Activated B cell treated with CpG ODN at 0.5 μM for 24 hours (primary cell): ENCODE data around the gene EXOSC9. TPM values are rescaled to one million over a fixed set of nuclear protein-coding genes. Genes with fewer than 3 reads are reported as not detected.

ENCODE experiments used
- ATAC-seq: fragments of 200-7000 bp; cut with Tn5 transposase; one replicate; pipeline ENCODE4 v1.10.0; 2021; ENCODE audit warnings: low read depth, mild to moderate bottlenecking, moderate library complexity
- CTCF ChIA-PET: fragments of 350-600 bp; sonication (Branson Sonifier 250); formaldehyde crosslinking; loops from one replicate; lab custom pipeline; 2021; ENCODE audit warnings: antibody characterized with exemption; lab: Charles Lee
- POLR2A ChIA-PET: fragments of 350-600 bp; sonication (Branson Sonifier 250); formaldehyde crosslinking; loops from one replicate; lab custom pipeline; 2021; ENCODE audit warnings: antibody characterized with exemption; lab: Charles Lee
- DNase-seq: peaks from one replicate; pipeline ENCODE4 v3.0.0; 2022
- H3K27ac Mint-ChIP-seq: one replicate; pipeline ENCODE4 v1.8.0; 2020; ENCODE audit warnings: mixed read lengths
- H3K27me3 Mint-ChIP-seq: one replicate; pipeline ENCODE4 v1.8.0; 2021; ENCODE audit warnings: mixed read lengths
- H3K36me3 Mint-ChIP-seq: one replicate; pipeline ENCODE4 v1.8.0; 2021; ENCODE audit warnings: low read depth, mixed read lengths
- H3K4me1 Mint-ChIP-seq: one replicate; pipeline ENCODE4 v1.8.0; 2021; ENCODE audit warnings: mixed read lengths
- H3K4me3 Mint-ChIP-seq: one replicate; pipeline ENCODE4 v1.8.0; 2020; ENCODE audit warnings: mild to moderate bottlenecking, mixed read lengths
- H3K9me3 Mint-ChIP-seq: one replicate; pipeline ENCODE4 v1.8.0; 2020; ENCODE audit warnings: mixed read lengths
- intact Hi-C: fragments of 100-400 bp; cut with micrococcal nuclease; formaldehyde crosslinking; loops from one replicate; pipeline ENCODE4 v1.15.1; 2024
- total RNA-seq: library from RNA; stranded (reverse); gene quantifications from 2 replicates; pipeline ENCODE4 v1.2.3, GENCODE V29; 2022
- TF ChIP-seq, protein P1 (sequence below): fragments of 200-600 bp; IDR thresholded peaks from one replicate; pipeline ENCODE4 v1.8.0; 2022; ENCODE audit warnings: antibody characterized with exemption, mild to moderate bottlenecking

The EXOSC9 gene
- total RNA-seq, 1 donor from 2014 or later = 37.5 TPM

DNA sequence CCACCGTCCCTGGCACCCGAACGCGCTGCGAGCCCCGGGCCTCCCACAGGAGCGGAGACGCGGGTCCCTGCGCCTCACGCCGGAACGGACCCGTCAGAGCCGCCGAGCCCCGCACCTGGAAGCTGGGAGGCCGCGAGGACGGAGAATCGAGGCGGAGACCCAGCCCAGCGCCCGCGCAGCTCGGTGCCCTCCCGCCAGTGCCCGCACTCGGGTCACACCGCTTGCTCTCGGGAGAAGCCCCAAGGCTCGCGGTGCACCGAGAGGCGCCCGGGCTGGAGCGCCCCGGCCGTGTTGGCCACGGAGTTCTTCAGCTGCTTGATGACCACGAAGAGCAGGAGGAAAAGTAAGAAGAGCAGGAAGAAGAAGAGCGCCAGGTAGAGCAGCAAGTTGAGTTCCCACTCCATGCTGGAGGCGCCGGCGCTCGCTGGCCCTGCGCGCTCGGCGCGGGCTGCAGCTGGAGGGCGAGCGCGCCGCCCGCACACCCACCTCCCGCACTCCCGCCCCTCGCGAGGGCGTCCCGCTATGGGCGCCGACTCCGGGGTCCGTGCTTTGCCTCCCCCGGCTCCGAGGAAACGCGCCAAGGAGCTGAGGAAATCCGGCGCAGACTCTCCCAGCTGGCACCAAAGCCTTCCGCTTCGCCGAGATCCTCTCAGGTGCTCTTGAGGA, 36.3 kb upstream of the EXOSC9 start, which contains the start of gene SMIM43:
TSS of gene SMIM43 (minus strand) at position 463 of the 666 bp plus-strand sequence. CDS start at position 404, 59 bp downstream.
- H3K4me1 Mint-ChIP-seq = peaks cover 8% of the 10 kb centered on the region
- no peak for ATAC-seq
- H3K9me3 Mint-ChIP-seq = no peaks in the 10 kb centered on the region
- TF ChIP-seq, protein P1, sequence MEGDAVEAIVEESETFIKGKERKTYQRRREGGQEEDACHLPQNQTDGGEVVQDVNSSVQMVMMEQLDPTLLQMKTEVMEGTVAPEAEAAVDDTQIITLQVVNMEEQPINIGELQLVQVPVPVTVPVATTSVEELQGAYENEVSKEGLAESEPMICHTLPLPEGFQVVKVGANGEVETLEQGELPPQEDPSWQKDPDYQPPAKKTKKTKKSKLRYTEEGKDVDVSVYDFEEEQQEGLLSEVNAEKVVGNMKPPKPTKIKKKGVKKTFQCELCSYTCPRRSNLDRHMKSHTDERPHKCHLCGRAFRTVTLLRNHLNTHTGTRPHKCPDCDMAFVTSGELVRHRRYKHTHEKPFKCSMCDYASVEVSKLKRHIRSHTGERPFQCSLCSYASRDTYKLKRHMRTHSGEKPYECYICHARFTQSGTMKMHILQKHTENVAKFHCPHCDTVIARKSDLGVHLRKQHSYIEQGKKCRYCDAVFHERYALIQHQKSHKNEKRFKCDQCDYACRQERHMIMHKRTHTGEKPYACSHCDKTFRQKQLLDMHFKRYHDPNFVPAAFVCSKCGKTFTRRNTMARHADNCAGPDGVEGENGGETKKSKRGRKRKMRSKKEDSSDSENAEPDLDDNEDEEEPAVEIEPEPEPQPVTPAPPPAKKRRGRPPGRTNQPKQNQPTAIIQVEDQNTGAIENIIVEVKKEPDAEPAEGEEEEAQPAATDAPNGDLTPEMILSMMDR = no peak
- POLR2A ChIA-PET = no interaction called here
- peak within 1 kb of the TSS; percentile 1 for H3K4me3 Mint-ChIP-seq
- peaks cover 65% of the 10 kb centered on the region for H3K27me3 Mint-ChIP-seq
- DNase-seq = no peak
- H3K36me3 Mint-ChIP-seq = no peaks in the 10 kb centered on the region
- CTCF ChIA-PET = no interaction called here
- H3K27ac Mint-ChIP-seq = no peak within 1 kb of the TSS
- intact Hi-C loops = no loop called here

DNA sequence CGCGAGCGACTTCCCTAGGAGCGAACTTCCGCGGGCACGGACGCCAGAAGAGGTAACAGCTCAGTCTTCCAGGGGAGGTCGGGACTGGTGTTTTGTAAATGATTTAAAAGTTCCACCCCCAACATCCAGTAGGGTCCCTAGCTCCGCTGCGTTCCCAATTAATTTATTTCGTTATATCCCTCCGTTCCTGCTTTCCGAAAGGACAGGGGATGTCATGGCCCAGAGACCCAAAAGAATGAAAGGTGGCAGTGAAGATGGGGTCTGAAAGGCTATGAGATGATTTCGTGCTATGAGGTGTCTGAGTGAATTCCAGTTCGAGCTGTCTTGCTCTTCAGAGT, 35.8 kb upstream of the EXOSC9 start:
- no peaks in the 10 kb centered on the region for H3K36me3 Mint-ChIP-seq
- H3K27ac Mint-ChIP-seq = no peak overlapping the region
- intact Hi-C loops = no loop called here
- ATAC-seq = no peak
- peaks cover 63% of the 10 kb centered on the region for H3K27me3 Mint-ChIP-seq
- H3K9me3 Mint-ChIP-seq = no peaks in the 10 kb centered on the region
- TF ChIP-seq, protein P1 = no peak
- no peak for DNase-seq
- peaks cover 8% of the 10 kb centered on the region for H3K4me1 Mint-ChIP-seq
- ChIA-PET CTCF (no interaction called here), POLR2A (no interaction called here)
- H3K4me3 Mint-ChIP-seq = peak overlapping the region; percentile 1

DNA sequence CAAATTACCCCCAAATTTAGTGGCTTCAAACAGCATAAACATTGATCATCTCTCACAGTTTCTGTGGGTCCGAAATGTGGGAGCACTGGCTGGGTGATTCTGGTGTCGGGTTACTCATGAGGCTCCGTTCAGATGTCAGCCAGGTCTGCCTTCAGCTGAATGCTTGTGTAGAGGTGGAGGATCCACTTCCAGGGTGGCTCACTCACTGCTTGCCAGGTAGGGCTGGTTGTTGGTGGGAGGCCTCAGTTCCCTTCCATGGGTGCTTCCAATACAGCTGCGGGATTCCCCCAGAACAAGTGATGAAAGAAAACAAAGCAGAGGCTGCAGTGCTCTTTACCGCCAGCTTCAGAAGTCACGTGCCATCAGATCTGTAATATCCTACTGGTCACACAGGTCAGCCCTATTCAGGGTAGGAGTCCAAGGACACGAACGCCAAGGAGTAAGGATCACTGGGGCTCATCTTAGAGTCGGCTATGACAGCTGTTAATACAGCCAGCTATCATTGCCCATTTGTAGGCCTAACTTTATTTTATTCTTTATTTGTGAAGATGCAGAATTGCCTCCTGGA, 35.1 kb upstream of the EXOSC9 start:
- TF ChIP-seq, protein P1 = no peak
- POLR2A ChIA-PET = no interaction called here
- CTCF ChIA-PET = no interaction called here
- no peak for ATAC-seq
- H3K4me1 Mint-ChIP-seq = peaks cover 8% of the 10 kb centered on the region
- no peaks in the 10 kb centered on the region for H3K9me3 Mint-ChIP-seq
- no peak overlapping the region for H3K4me3 Mint-ChIP-seq
- peaks cover 61% of the 10 kb centered on the region for H3K27me3 Mint-ChIP-seq
- intact Hi-C loops = no loop called here
- H3K36me3 Mint-ChIP-seq = no peaks in the 10 kb centered on the region
- DNase-seq = no peak
- H3K27ac Mint-ChIP-seq = no peak overlapping the region

DNA sequence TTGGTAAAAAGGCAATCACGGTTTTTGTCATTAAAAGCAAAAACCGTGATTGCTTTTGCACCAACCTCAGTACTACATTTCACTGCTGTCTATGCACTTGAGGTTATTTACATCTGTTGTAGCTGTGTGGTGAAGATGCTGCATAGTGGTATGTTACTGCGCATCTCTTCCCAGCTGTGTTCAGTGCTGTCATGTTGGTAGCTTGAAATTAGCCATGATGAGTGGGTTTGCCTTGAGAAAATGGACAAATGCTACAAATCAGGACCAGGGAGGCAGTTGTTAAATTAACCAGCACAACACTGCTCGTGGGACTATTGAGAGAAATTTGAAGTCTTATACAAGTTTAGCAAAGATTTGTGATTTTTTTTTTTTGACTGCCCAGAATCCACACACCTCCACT, 34.0 kb upstream of the EXOSC9 start:
- POLR2A ChIA-PET = no interaction called here
- H3K4me1 Mint-ChIP-seq = peaks cover 8% of the 10 kb centered on the region
- no peaks in the 10 kb centered on the region for H3K36me3 Mint-ChIP-seq
- DNase-seq (no peak), ATAC-seq (no peak)
- TF ChIP-seq, protein P1 = no peak
- no peaks in the 10 kb centered on the region for H3K9me3 Mint-ChIP-seq
- H3K4me3 Mint-ChIP-seq = no peak overlapping the region
- H3K27ac Mint-ChIP-seq = no peak overlapping the region
- CTCF ChIA-PET = no interaction called here
- H3K27me3 Mint-ChIP-seq = peaks cover 58% of the 10 kb centered on the region
- intact Hi-C loops = no loop called here

DNA sequence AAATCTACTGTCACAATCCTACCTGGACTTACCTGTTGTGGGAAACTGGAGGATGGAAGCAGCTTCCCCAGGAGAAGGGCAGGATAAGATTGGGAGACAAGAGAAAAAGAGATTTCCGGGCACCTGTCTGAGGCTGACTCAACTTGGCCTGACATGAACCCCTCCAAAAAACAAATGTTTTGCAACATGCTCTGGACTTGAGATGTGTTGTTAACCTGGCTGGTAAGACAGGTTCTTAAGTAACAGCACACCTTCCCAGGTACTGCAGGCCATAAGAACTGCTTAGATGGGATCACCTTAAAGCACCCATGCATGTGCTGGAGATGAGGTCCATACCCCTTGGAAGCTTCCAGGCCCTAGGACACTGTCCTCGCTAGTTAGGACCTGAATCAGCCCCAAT, 31.8 kb upstream of the EXOSC9 start:
- Mint-ChIP-seq H3K27ac (no peak overlapping the region), H3K27me3 (peaks cover 39% of the 10 kb centered on the region)
- CTCF ChIA-PET = no interaction called here

More for the DNA sequence above, 31.8 kb upstream of the EXOSC9 start:
- Mint-ChIP-seq H3K36me3 (no peaks in the 10 kb centered on the region), H3K9me3 (no peaks in the 10 kb centered on the region), H3K4me3 (no peak overlapping the region), H3K4me1 (peaks cover 5% of the 10 kb centered on the region)
- ATAC-seq (no peak), DNase-seq (no peak)
- intact Hi-C loops = no loop called here
- POLR2A ChIA-PET = no interaction called here
- TF ChIP-seq, protein P1 = no peak
